GM12878 (cell line): ENCODE results near the gene MCAT. TPM values are rescaled to one million over a fixed set of nuclear protein-coding genes. Genes with fewer than 3 reads are reported as not detected.

Source experiments
- ATAC-seq: fragments of 200-7000 bp; cut with Tn5 transposase; 3 replicates; pipeline ENCODE4 v1.9.1; 2020; ENCODE audit warnings: mild to moderate bottlenecking, moderate library complexity
- BruUV-seq: library from RNA; stranded (reverse); fragments of 400-500 nt; replicated peaks from 2 replicates; lab custom pipeline; 2021; lab: Mats Ljungman, UMichigan
- CTCF ChIA-PET: fragments of 300-600 bp; sonication (Branson Sonifier 250); formaldehyde crosslinking; extraction: SDS; loops from one replicate; lab custom pipeline; 2021; ENCODE audit warnings: inconsistent platforms; lab: Yijun Ruan, JAX
- POLR2A ChIA-PET: fragments of 350-600 bp; formaldehyde crosslinking; extraction: SDS; loops from one replicate; lab custom pipeline; 2021; ENCODE audit warnings: inconsistent platforms; lab: Charles Lee
- RAD21 ChIA-PET: fragments of 300-600 bp; sonication (Branson Sonifier 250); formaldehyde crosslinking; loops from one replicate; lab custom pipeline; 2023; ENCODE audit warnings: antibody characterized with exemption; ENCODE audit not compliant: unreplicated experiment; lab: Charles Lee
- SMC1A ChIA-PET: fragments of 300-600 bp; sonication (Branson Sonifier 250); formaldehyde crosslinking; loops from one replicate; lab custom pipeline; 2023; ENCODE audit not compliant: unreplicated experiment, uncharacterized antibody; lab: Charles Lee
- DNase-seq: peaks from one replicate; pipeline ENCODE4 v3.0.0-alpha.2; 2011; ENCODE audit warnings: low read depth, low spot score
- FAIRE-seq: peaks from 3 replicates; lab custom pipeline; 2011; peaks lifted over from hg19 to GRCh38; lab: Jason Lieb, UNC
- H2AFZ ChIP-seq: 2 replicates; pipeline ENCODE4 v1.6.0; 2011; ENCODE audit warnings: low read depth, low read length, control low read depth; ENCODE audit not compliant: control insufficient read depth
- H3K27ac ChIP-seq: 2 replicates; pipeline ENCODE4 v1.5.1; 2011; ENCODE audit warnings: control low read depth; ENCODE audit not compliant: control insufficient read depth, insufficient read depth
- H3K27me3 ChIP-seq, 2 experiments: replicated peaks in 1 of 2; 2 replicates each; pipeline versions ENCODE4 v1.6.0 to v1.6.1; 2011; ENCODE audit warnings: low read length in 1 of 2; ENCODE audit not compliant: control insufficient read depth in 2 of 2, insufficient read depth in 2 of 2
- H3K36me3 ChIP-seq, 2 experiments: 2 replicates each; pipeline ENCODE4 v1.5.1; 2011; ENCODE audit warnings: low read length in 1 of 2; ENCODE audit not compliant: control insufficient read depth in 2 of 2, insufficient read depth in 2 of 2
- H3K4me1 ChIP-seq: 2 replicates; pipeline ENCODE4 v1.6.1; 2011; ENCODE audit warnings: mild to moderate bottlenecking, low read length, moderate library complexity, mixed read lengths; ENCODE audit not compliant: control insufficient read depth, insufficient read depth
- H3K4me2 ChIP-seq: 2 replicates; pipeline ENCODE4 v1.6.0; 2011; ENCODE audit warnings: control low read depth; ENCODE audit not compliant: control insufficient read depth, insufficient read depth
- H3K4me3 ChIP-seq: fragments of 200-600 bp; sonication (generic); 2 replicates; pipeline ENCODE4 v1.5.1; 2016
- H3K79me2 ChIP-seq: 2 replicates; pipeline ENCODE4 v1.6.0; 2011; ENCODE audit warnings: low read length; ENCODE audit not compliant: control insufficient read depth, insufficient read depth
- H3K9ac ChIP-seq: 2 replicates; pipeline ENCODE4 v1.8.0; 2011; ENCODE audit warnings: low read length, control low read depth, mixed read lengths; ENCODE audit not compliant: control insufficient read depth, insufficient read depth
- H3K9me3 ChIP-seq: replicated peaks from 3 replicates; pipeline ENCODE4 v1.5.1; 2011; ENCODE audit warnings: mild to moderate bottlenecking, low read length; ENCODE audit not compliant: control insufficient read depth, insufficient read depth
- H4K20me1 ChIP-seq: 2 replicates; pipeline ENCODE4 v1.6.0; 2011; ENCODE audit not compliant: control insufficient read depth, insufficient read depth
- GABPA ChIP-seq: IDR thresholded peaks from 2 replicates; pipeline ENCODE4 v1.6.1; 2014; ENCODE audit warnings: antibody characterized with exemption, low read depth, mild to moderate bottlenecking, inconsistent platforms
- GATAD2B ChIP-seq: fragments of 450-650 bp; conservative IDR thresholded peaks from 2 replicates; pipeline ENCODE4 v1.6.1; 2017; ENCODE audit warnings: low read depth, mild to moderate bottlenecking, moderate library complexity
- IKZF1 ChIP-seq: fragments of 450-650 bp; conservative IDR thresholded peaks from 2 replicates; pipeline ENCODE4 v1.6.1; 2017; ENCODE audit warnings: antibody characterized with exemption, mild to moderate bottlenecking
- NBN ChIP-seq: fragments of 450-650 bp; IDR thresholded peaks from 2 replicates; pipeline ENCODE4 v1.6.1; 2016
- NFYA ChIP-seq: IDR thresholded peaks from 2 replicates; pipeline ENCODE4 v1.6.1; 2011; ENCODE audit warnings: low read depth, mild to moderate bottlenecking, low read length, improper control_type of control experiment, borderline replicate concordance
- PAX8 ChIP-seq: fragments of 450-650 bp; IDR thresholded peaks from 2 replicates; pipeline ENCODE4 v1.6.1; 2017; ENCODE audit warnings: mild to moderate bottlenecking, moderate library complexity
- ZNF217 ChIP-seq: fragments of 450-650 bp; IDR thresholded peaks from 2 replicates; pipeline ENCODE4 v1.6.1; 2017; ENCODE audit warnings: antibody characterized with exemption, mild to moderate bottlenecking
- ZNF384 ChIP-seq: IDR thresholded peaks from 2 replicates; pipeline ENCODE4 v1.6.1; 2012; ENCODE audit warnings: low read depth, mild to moderate bottlenecking, low read length, improper control_type of control experiment, borderline replicate concordance
- ZSCAN29 ChIP-seq: fragments of 450-650 bp; IDR thresholded peaks from 2 replicates; pipeline ENCODE4 v1.6.1; 2017; ENCODE audit warnings: mild to moderate bottlenecking, moderate library complexity
- WGBS: methylation state at CpG from one replicate; pipeline ENCODE4 v1.1.6; 2016; ENCODE audit warnings: low lambda C conversion rate; ENCODE audit not compliant: insufficient replicate concordance, insufficient coverage; ENCODE audit errors: missing lambda C conversion rate; 5-methylcytosine and 5-hydroxymethylcytosine counted together
- in situ Hi-C: fragments of 300-500 bp; cut with MboI; formaldehyde crosslinking; loops from 9 replicates; pipeline ENCODE4 v1.14.3; 2018; ENCODE audit warnings: mixed read lengths
- intact Hi-C: fragments of 100-400 bp; cut with micrococcal nuclease; formaldehyde crosslinking; loops from one replicate; pipeline ENCODE4 v1.14.2; 2022; ENCODE audit not compliant: unreplicated experiment
- polyA plus RNA-seq, 11 experiments: library from polyadenylated mRNA; depleted of rRNA in 4 of 11; unstranded in 6 of 11; stranded (reverse) in 5 of 11; fragments of >200 nt; fragmentation: Nextera tagmentation in 4 of 11; fragmentation: Illumina TruSeq in 1 of 11; extraction: Ambion mirVana in 4 of 11; extraction: Trizol in 1 of 11; gene quantifications; 1 replicate in 1 of 11; 2 replicates in 10 of 11; pipeline versions ENCODE4 v1.2.1 to v1.2.3, GENCODE V29; 2011 to 2016; ENCODE audit warnings: inconsistent platforms in 2 of 11, missing spikeins in 2 of 11, low read depth in 1 of 11
- total RNA-seq, 4 experiments: library from RNA; depleted of rRNA in 3 of 4; stranded (reverse); fragments of >200 nt in 3 of 4; fragmentation: Illumina TruSeq in 1 of 4; extraction: Trizol in 1 of 4; gene quantifications; 2 replicates each; pipeline versions ENCODE4 v1.2.1 to v1.2.3, GENCODE V29; 2013 to 2021
- TF ChIP-seq, protein P1 (sequence below): fragments of 450-650 bp; IDR thresholded peaks from 2 replicates; pipeline ENCODE4 v1.6.1; 2017; ENCODE audit warnings: mild to moderate bottlenecking
- TF ChIP-seq, protein P2 (sequence below): fragments of 450-650 bp; IDR thresholded peaks from 2 replicates; pipeline ENCODE4 v1.6.1; 2016; ENCODE audit warnings: mild to moderate bottlenecking

The MCAT gene
- total and polyA plus RNA-seq, 10 of the 15 experiments (the other 5 are each of a cell fraction or from before 2014, with no cell fraction given): 3.6 to 29.1 (median 19.3) TPM

- Histone ChIP-seq H4K20me1 (no peaks in the 10 kb centered on the region), H2AFZ (no peak overlapping the region), H3K4me2 (no peak overlapping the region), H3K9ac (no peak overlapping the region), H3K9me3 (no peaks in the 10 kb centered on the region), H3K4me3 (no peak overlapping the region), H3K79me2 (peaks cover 18% of the 10 kb centered on the region), H3K27me3 (no peaks in the 10 kb centered on the region), H3K4me1 (peaks cover 6% of the 10 kb centered on the region), H3K27ac (no peak overlapping the region), H3K36me3 (peaks cover 7% of the 10 kb centered on the region in 2 experiments; a peak in 3 of 4 replicates)
- ATAC-seq: no peak
- BruUV-seq: no TSS peak
- RAD21 ChIA-PET: no interaction called here
- intact Hi-C loops: no loop called here
- SMC1A ChIA-PET: no interaction called here
- POLR2A ChIA-PET: no interaction called here
- CTCF ChIA-PET: no interaction called here
- DNase-seq: no peak
- in situ Hi-C loops: no loop called here
- TF ChIP-seq GABPA (no peak), IKZF1 (no peak), ZNF384 (no peak), ZNF217 (no peak), ZSCAN29 (no peak), NFYA (no peak), PAX8 (no peak), NBN (no peak), GATAD2B (no peak)
- TF ChIP-seq, protein P1, sequence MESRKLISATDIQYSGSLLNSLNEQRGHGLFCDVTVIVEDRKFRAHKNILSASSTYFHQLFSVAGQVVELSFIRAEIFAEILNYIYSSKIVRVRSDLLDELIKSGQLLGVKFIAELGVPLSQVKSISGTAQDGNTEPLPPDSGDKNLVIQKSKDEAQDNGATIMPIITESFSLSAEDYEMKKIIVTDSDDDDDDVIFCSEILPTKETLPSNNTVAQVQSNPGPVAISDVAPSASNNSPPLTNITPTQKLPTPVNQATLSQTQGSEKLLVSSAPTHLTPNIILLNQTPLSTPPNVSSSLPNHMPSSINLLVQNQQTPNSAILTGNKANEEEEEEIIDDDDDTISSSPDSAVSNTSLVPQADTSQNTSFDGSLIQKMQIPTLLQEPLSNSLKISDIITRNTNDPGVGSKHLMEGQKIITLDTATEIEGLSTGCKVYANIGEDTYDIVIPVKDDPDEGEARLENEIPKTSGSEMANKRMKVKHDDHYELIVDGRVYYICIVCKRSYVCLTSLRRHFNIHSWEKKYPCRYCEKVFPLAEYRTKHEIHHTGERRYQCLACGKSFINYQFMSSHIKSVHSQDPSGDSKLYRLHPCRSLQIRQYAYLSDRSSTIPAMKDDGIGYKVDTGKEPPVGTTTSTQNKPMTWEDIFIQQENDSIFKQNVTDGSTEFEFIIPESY: no peak
- TF ChIP-seq, protein P2, sequence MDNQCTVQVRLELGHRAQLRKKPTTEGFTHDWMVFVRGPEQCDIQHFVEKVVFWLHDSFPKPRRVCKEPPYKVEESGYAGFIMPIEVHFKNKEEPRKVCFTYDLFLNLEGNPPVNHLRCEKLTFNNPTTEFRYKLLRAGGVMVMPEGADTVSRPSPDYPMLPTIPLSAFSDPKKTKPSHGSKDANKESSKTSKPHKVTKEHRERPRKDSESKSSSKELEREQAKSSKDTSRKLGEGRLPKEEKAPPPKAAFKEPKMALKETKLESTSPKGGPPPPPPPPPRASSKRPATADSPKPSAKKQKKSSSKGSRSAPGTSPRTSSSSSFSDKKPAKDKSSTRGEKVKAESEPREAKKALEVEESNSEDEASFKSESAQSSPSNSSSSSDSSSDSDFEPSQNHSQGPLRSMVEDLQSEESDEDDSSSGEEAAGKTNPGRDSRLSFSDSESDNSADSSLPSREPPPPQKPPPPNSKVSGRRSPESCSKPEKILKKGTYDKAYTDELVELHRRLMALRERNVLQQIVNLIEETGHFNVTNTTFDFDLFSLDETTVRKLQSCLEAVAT: no peak
- WGBS: 93% methylated on average over 10 of the region's 10 CpGs
- no peak for FAIRE-seq
Observed at GRCh38 chr22:43182118-43182517, 38.9 kb upstream of the MCAT start.
